ENCODE results near the gene PSMD1. TPM values are rescaled to one million over a fixed set of nuclear protein-coding genes. Genes with fewer than 3 reads are reported as not detected.

PSMD1 gene
- total and polyA plus RNA-seq, 2 donors (not counting 3 experiments of a cell fraction or from before 2014, with no cell fraction given) = 163 to 209 TPM

- no TSS peak for BruUV-seq (replicated peaks)
- H3K4me2 ChIP-seq (ENCODE audit: insufficient read depth, low read length) = peak overlapping the region; percentile 86
- peaks cover 51% of the 10 kb centered on the region for H3K79me2 ChIP-seq (ENCODE audit: control insufficient read depth, insufficient read depth, low read length)
- H3K27ac ChIP-seq (ENCODE audit: insufficient read depth, low read depth, low read length) = peak overlapping the region; percentile 86
- peak overlapping the region; percentile 98 to 99 (median 99) for H3K4me3 ChIP-seq (replicated peaks in 1 of 3; ENCODE audit: insufficient read depth in 1 of 3, low read depth in 1 of 3, low read length in 3 of 3)
- H3K9ac ChIP-seq (replicated peaks; ENCODE audit: extremely low read depth, insufficient read depth, low read length) = peak overlapping the region; percentile 98
- FAIRE-seq = no peak
- ChIA-PET POLR2A (no interaction called here), CTCF (interaction anchor here (0.8 to 1.2 kb wide), 5 partner anchors 8 to 47 kb away, joined by 3 to 5 read pairs (median 3); partner anchors contain the start of gene C2orf72)
- H2AFZ ChIP-seq (ENCODE audit: low read depth, low read length) = no peak overlapping the region
- peaks cover 0 to 3% of the 10 kb centered on the region in 2 experiments for H3K27me3 ChIP-seq (ENCODE audit: control insufficient read depth in 2 of 2, insufficient read depth in 2 of 2, low read length in 2 of 2)
- peaks cover 2% of the 10 kb centered on the region for H4K20me1 ChIP-seq (replicated peaks; ENCODE audit: control insufficient read depth, extremely low read depth, insufficient read depth, low read length)
- H3K4me1 ChIP-seq (ENCODE audit: control insufficient read depth, extremely low read depth, insufficient read depth, low read length) = peaks cover 22% of the 10 kb centered on the region
- no peaks in the 10 kb centered on the region for H3K9me1 ChIP-seq (replicated peaks; ENCODE audit: control insufficient read depth, extremely low read depth, insufficient read depth, low read length)
- DNase-seq (ENCODE audit: low read depth, low spot score) = peak; percentile 26
- dilution Hi-C loops (cut with MboI; ENCODE audit: extremely low pct_ligation_motif_present, low sequenced_read_pairs) (no loop called here), intact Hi-C loops (cut with micrococcal nuclease) (no loop called here)
- H3K9me3 ChIP-seq (replicated peaks; ENCODE audit: control insufficient read depth, insufficient read depth, low read length) = no peaks in the 10 kb centered on the region
- TF ChIP-seq POLR2AphosphoS5 (IDR thresholded peaks at IDR 0.05; ENCODE audit: insufficient read depth, low read depth, low read length) (no peak), FOS (IDR thresholded peaks at IDR 0.05; ENCODE audit: borderline replicate concordance, insufficient read depth, low read length) (no peak), JUN (IDR thresholded peaks at IDR 0.05; ENCODE audit: borderline replicate concordance, insufficient read depth, insufficient read length, low read depth) (no peak), POLR2A (IDR thresholded peaks at IDR 0.05; ENCODE audit: low read depth, low read length) (no peak), CTCF (IDR thresholded peaks at IDR 0.05; ENCODE audit: extremely low read depth in 1 of 2, insufficient read depth in 1 of 2, low read depth in 1 of 2, low read length in 2 of 2) (no peak), GATA2 (IDR thresholded peaks at IDR 0.05; ENCODE audit: insufficient read depth, insufficient read length, low read depth, low read length) (no peak), MAX (IDR thresholded peaks at IDR 0.05; ENCODE audit: insufficient read depth, insufficient read length) (no peak), MYC (IDR thresholded peaks at IDR 0.05; ENCODE audit: low read depth, low read length) (no peak), EZH2 (IDR thresholded peaks at IDR 0.05; ENCODE audit: borderline replicate concordance, low read depth, low read length, severe bottlenecking) (no peak)
- peaks cover 3 to 5% of the 10 kb centered on the region in 2 experiments for H3K36me3 ChIP-seq (ENCODE audit: control insufficient read depth in 2 of 2, extremely low read depth in 1 of 2, insufficient read depth in 2 of 2, low read length in 2 of 2)
Observed at GRCh38 chr2:231057590-231057989, 923 bp downstream of the PSMD1 start.
